GM18502 (cell line): Measurements from ENCODE around the gene ITSN2.

Experiments
- ATAC-seq: cut with Tn5 transposase; IDR thresholded peaks from one replicate; pipeline ENCODE4 v1.9.1; 2021; ENCODE audit warnings: mild to moderate bottlenecking; ENCODE audit not compliant: unreplicated experiment, poor library complexity

Gene ITSN2

DNA sequence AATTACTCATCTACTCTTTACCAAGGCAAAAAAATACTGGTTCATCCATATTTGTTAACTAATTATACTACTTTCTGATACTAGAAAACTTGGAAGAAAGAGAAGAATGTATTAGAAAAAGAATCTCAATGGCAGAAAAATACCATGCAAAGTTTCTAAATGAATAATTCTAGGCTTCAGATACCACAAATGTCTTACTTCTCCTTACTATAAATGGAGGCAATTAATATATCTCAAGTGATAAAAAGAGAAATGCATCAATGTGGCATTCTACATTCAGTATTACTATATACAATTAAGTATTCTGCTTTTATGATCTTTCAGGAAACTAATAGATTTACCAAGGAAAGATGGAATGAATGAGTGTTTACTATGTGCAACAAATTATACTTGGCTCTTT, 85.5 kb downstream of the ITSN2 start:
- ATAC-seq: no peak

DNA sequence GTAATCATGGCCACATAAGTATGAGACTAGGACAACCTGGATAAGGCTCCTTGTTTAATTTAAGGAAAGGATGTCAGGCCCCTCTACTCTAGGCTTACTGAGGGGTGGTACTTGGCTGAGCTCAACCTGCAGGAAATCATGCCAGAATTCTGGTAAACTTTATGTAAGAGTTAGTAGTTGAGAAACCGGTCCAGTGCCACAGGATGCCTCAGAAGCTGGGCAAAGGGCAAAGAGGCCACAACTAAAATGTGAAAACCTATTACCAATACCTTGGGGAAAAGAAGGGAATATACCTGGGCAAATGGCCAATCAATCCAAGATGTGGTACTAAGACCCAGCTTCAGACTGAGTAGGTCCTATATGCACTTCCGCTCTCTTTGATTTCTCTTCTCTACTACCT, 86.7 kb downstream of the ITSN2 start:
- ATAC-seq: no peak

DNA sequence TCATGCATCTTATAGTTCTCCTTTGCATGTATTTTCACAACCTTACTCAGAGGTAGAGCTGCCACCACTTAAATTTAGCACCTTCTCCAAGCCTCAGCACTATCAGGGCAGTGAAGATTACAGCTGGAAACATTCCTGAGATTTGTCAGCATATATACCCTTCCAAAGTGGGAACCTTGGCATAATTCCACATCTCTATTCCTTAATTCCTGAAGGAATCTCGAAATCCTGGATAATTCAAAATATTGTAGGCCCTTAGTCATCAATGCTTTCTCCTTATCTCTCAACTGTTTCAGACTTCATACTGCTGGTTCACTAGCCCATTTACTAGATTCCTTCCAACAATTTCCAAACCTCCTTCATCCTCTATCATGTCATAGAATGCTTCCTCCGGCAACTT, 87.4 kb downstream of the ITSN2 start:
- no peak for ATAC-seq

DNA sequence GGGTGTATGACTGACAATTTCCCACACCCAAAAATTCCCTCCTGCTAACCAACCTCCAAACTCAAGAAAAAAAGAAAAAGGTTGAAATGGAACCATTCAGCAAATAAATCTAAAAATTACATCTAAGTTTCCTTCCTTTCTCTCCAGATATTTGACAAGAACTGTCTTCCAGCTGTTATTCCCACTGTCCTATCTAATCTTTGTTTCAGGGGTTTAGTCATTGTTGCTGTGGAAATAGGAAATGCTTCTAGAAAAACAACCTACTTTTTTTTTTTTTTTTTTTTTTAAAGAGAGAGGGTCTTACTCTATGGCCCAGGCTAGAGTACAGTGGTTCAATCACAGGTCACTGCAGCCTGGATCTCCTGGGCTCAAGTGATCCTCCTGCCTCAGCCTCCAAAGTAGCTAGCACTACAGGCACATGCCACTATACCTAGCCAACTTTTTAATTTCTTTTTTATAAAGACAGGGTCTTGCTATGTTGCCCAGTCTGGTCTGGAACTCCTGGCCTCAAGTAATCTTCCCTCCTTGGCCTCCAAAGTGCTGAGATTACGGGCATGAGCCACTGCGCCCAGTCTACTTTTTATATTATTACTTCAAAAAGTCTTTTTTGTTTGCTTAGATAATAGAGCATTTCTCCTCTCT, 88.1 kb downstream of the ITSN2 start:
- no peak for ATAC-seq

DNA sequence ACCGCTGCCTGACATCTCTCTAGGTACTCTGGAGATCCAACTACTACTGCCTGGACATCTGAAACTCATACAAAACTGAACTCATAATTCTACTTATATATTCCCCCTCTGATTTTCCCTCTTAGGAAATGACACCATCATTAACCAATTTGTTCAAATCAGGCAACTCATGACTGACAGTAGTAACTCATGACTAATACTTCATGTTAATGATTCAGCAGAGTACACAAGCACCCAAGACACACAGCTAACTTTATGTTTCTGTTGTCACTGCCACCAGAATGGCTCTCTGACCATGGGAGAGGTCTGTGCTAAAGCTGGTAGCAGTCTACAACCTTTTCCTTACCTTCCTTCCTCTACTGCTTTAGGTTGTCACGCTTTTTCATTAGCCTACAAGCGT, 91.1 kb downstream of the ITSN2 start:
- ATAC-seq: no peak

DNA sequence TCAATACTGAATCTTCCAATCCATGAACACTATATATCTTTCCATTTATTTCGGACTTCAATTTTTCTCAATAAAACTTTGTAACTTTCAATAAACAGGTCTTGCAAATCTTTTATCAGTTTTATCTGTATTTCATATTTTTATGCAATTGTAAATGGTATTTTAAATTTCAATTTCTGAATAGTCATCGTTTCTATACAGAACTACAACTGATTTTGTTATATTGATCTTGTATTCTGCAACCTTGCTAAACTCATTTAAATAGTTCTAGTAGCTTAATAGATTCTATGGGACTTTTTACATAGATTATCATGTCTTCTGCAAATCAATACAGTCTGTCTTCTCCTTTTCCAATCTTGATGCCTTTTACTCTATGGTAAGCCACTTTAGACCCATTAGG, 95.1 kb downstream of the ITSN2 start:
- no peak for ATAC-seq

DNA sequence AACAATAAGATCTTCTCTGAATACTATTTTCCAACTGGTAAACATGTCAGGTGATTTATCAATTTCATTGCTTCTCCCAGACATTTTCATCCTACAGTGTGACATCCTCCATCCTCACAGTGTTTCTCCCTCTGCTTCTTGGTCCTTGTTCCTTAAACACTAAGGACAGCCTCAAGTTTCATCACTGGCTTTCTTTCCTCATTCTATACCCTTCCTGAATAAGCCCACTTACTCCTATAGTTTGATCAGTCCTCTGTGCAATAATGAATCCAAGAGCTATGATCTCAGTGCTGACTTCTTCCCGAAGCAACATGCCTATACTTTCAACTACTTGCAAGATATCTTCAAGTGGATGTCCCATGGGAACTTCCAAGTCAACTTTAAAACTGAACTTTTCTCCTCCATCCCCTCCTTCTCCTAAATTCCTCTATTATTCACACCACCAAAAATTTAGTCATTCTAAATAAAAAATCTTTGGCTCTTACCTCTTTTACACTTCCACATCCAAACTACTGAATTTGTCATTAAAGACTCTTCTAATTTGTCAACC, 97.8 kb downstream of the ITSN2 start:
- no peak for ATAC-seq

DNA sequence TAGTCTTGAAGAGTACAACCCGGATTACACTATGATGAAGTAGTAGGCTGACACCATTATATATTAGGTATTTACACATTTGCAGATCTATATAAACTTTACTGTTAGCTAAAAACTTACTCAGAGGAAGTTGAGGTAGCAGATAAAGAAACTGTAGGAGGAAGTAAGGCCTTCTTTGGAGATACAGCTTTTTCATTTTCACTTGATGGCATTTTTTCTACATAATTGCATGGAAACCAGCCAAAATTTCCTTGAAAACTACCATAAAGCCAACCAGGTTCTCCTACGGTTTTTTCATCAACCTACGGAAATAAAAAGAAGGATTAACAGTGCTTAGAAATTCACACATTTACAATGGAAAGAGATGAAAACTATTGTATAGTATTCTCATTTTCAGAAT, 98.9 kb downstream of the ITSN2 start:
- ATAC-seq: no peak

DNA sequence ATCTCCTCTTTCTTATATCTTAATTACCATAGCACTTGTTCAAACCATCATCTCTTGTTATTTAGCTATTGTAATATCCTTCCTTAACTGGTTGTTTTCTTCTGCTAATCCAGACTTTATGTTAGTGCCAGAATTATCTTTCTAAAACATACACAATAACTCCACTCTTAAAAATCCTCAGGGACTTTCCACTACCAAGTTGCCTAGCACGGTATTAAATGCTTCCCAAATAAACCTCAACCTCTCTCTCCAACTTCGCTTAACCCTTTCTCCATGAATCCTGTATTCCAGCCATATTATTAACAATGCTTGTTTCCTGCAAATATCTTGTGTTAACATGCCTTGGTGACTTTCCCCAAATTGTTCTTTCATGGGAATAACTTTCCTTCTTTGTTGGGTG, 101.0 kb downstream of the ITSN2 start:
- no peak for ATAC-seq

DNA sequence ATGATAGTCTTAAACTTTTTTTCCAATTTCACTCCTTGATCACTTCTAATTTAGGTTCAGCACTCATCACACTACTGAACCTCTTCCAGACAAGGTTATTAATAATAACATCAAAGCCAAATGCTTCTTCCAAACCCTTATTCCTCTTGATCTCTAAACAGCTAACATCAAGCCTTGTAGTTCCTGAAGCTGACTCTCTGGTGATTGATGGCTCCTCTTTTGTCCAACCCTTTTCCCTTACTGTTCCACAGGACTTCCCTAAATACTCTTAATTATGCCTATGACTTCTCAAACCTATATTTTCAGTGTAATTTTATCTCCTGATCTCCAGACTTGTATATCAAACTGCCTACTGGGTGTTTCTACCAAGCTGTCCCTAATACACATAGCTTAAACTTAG, 101.6 kb downstream of the ITSN2 start:
- ATAC-seq: no peak

DNA sequence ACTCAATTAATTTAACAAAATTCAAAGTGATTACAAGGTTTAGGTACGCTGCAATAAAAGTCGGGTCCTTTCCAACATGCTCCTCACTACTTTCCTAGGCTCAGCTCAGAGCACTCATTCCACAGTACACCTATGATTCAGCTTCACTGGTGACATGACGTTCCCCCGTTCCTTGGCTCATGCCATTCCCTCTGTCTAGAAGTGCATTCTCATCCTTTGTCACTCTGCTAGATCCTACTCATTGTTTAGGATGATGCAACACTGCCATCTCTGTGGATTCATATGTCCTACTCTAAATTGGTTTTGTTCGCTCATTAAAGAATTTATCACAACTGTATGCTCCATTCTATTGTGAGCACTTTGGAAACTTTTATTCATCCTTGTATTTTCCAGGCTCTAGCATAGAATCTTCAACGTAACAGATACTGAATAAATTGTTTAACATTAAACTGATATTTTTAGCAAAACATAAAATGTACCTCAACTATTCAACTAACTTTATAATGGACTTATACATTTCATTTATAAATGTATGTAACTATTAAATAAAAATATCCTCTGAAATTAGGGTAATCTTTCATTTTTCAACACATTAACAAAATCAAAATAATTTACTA, 106.9 kb downstream of the ITSN2 start:
- ATAC-seq: no peak

DNA sequence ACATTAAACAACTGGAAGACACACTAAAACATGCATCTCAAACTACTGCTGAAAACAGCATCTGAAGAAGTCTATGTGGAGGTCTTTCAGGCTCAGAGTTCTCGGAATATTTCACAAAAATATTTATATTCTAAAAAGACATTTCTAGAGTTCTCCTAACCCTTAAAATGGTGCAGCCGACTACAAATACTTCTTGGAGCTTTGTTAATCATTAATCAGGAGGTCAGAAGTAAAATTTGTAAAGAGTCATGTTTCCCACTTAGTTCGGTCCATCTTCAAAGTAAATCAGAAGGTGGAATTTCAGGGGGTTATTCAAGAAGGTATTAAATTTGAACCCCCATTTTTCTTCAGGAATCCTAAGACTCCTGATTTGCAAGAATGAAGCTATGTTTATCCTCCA, 112.7 kb downstream of the ITSN2 start:
- ATAC-seq: no peak

DNA sequence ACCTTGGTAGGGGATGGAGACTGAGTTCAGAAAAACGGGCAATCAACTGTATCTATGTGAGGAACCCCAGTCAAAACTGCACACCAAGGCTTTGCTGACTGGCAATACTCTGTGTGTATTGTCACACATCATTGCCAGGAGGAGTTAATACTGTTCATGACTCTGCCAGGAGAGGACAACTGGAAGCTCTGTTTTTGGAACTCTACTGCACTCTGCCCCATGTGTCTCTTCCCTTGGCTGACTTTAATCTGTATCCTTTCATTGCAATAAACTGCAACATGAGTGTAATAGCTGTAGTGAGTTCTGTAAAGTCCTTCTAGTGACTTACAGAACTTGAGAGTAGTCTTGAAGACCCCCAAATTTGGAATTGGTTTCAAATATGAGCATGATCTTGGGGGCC, 113.2 kb downstream of the ITSN2 start:
- no peak for ATAC-seq

DNA sequence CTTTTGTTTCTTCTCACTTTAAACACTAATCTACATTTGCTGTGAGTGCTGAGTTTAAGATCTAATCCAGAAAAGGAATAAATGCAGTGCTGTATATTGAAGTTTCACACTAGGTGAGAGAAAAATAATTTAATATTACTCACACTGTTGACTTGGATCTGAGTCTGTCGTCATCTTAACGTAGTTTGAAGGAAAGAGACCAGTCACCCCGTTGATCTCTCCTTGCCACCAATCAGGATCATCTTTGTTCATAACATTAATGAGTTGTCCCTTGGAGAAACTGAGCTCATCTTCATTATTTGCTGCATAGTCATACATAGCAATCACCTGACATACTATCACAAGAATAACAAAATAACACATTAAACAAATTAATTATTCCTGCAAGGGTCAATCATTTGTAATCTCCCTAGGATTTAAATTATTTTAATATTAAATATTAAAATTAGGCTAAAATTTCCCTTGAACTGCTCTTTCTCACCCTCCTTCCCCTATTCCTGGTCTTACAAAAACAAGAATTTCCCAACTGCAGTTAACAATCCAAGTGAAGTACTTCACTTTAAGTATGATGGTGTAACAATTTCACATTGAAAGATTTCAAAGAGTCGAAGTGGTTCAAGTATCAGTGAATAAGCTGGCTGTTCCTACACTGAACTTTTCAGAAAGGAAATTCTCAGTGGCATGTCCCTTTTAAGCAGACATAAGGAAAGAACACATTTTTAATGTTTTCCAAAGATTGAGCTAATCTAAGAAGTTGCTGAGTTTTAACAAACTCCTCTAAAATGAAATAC, 114.2 kb downstream of the ITSN2 start:
- ATAC-seq: no peak

DNA sequence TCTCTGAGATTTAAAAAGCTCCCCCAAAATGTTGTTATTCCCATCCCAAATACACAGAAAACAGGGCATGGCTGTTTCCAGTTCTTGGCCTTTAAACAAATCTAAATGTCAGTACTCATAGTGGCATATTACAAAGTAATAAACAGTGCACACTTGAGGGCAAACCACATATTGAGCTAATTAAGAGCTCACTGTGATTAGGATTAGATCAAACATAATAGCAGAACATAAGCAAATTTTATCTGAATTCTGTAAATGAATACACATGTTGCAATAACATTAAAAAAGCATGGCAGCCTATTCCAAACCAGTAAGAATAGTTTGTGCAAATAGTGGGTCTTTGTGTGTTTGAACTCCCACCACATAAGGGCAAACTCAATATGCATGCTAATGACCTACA, 118.8 kb downstream of the ITSN2 start:
- ATAC-seq: no peak

DNA sequence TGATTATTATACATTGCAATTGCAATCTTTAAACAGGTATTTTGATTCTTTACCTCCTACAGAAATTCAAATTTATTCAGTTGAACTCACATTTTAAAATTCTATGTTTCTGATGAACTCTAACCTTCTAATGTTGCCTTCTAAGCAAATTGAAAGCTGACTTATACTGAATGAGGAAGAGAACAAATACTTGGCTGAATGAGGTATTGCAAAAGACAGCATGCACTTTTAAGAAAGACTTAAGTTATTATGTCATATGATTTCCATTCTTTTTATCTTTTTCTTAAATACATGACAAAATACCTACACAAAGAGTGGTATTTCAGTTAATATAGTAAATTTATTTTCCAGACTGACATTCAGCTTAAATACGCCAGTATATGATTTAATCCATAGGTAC, 120.8 kb downstream of the ITSN2 start:
- ATAC-seq: no peak

DNA sequence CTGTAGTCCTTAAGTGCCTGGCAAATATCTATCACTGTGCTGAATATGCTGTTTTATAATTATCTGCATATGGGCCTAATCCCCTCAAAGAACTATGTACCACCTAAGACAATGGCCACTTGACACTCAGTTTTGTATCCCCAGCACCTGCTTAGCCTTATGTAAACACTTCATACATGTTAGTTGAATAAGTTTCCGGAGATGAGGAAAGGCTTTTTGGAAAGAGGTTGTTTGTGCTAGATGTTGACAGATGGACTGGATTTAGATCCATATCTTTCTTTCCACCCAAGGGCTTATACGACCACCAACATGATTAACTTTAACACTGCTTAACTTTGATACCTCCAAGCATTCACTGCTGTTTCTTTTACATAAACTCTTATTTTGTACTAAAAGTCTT, 122.2 kb downstream of the ITSN2 start:
- ATAC-seq: no peak

DNA sequence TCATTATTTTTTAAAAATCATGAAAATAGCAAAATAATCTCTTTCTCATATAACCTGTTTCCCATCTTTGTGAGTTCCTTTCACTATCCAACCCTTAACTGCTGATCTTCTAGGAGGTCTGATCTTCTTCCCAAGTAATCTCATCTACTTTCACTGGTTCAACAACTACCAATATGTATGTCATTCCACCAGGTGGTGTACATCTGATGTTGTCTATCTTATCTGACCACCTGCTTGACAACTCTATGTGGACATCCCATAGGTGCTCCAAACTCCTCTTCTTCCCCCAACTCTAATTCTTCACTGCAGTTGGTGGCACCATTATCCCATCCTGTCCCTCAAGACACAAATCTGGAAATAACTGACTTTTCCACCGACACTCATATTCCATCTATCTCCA, 123.0 kb downstream of the ITSN2 start:
- no peak for ATAC-seq

DNA sequence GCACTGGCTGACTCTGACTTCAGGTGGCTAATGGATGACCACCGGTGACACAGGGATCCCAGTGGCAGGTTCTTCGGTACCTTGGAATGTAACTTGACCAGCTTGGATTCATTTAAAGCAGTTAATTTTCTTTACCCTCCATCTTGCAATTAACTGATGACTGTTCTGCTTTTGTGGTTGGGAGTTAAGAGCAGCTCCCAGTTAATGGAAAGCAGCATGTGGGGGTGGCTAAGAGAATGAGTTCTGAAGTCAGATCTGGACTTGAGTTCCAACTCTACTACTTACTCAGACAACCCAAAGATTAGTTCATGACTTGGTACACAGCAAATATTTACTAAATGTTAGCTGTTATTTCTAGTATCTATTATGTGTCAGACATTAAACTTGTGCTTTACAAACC, 127.0 kb downstream of the ITSN2 start:
- no peak for ATAC-seq

DNA sequence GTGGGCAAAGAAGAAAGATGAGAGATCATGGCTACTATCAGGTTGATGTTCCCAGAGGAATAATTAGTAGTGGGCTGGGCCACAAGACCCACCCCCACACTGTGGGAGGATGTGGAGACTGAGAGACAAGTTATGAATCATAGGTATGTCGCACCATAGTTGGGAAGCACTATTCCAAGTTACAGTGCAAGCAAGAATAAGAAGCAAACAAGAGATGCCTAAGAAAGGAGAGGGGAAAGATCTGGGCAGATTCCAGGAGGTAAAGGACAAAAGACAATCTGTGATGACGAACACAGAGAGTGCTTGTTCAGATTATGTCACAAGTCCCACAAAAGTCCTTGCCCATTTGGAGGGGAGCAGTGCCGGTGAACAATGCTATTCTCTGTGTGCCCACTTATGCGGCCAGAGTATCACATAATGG, 128.9 kb downstream of the ITSN2 start:
- no peak for ATAC-seq

DNA sequence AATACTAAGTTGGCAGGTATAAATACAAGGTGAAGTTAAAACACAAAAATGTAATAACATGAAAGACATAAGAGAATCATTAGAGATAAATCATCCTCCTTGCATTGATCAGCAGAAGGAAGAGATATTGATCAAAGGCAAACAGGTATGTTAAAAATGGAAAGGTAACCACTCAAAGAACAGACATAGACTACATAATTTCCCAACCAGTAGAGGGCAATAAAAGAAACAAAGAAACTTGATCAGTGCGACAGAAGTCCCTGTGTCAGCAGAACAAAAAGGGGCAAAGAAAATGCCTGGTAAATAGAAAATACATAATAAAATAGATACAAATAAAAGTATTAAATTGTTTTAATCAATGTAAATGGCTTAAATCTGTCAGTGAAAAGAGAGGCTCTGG, 131.9 kb downstream of the ITSN2 start:
- ATAC-seq: no peak
